ENCODE results near the gene SMS. TPM values are rescaled to one million over a fixed set of nuclear protein-coding genes. Genes with fewer than 3 reads are reported as not detected.

SMS gene
- total RNA-seq, 4 donors from 2014 or later, result 6.4 to 84.3 (median 37.8) TPM

- intact Hi-C loops (cut with DNase I; ENCODE audit: low total_unique reads), result no loop called here
- no peak overlapping the region for H3K27ac ChIP-seq
- no peaks in the 10 kb centered on the region for H3K9me3 ChIP-seq
- DNase-seq, result no peak
- H3K4me1 ChIP-seq, result no peaks in the 10 kb centered on the region
- TF ChIP-seq CTCF (IDR thresholded peaks at IDR 0.05), result no peak
- TF ChIP-seq POLR2A (IDR thresholded peaks at IDR 0.05), result no peak
- no peak overlapping the region for H3K4me3 ChIP-seq
- H3K27me3 ChIP-seq, result no peaks in the 10 kb centered on the region
- H3K36me3 ChIP-seq, result no peaks in the 10 kb centered on the region
Observed at GRCh38 chrX:22015139-22015750, 74.7 kb downstream of the SMS start.

- intact Hi-C loops (cut with DNase I; ENCODE audit: low total_unique reads), result no loop called here
- Histone ChIP-seq H3K36me3 (no peaks in the 10 kb centered on the region), H3K4me1 (no peaks in the 10 kb centered on the region), H3K4me3 (no peak overlapping the region), H3K9me3 (no peaks in the 10 kb centered on the region), H3K27ac (no peak overlapping the region), H3K27me3 (no peaks in the 10 kb centered on the region)
- DNase-seq, result no peak
- TF ChIP-seq CTCF (IDR thresholded peaks at IDR 0.05) (no peak), POLR2A (IDR thresholded peaks at IDR 0.05) (no peak)
Observed at GRCh38 chrX:22021751-22022324, 81.3 kb downstream of the SMS start.

- H3K4me3 ChIP-seq, result no peak overlapping the region
- no peaks in the 10 kb centered on the region for H3K27me3 ChIP-seq
- H3K4me1 ChIP-seq, result no peaks in the 10 kb centered on the region
- intact Hi-C loops (cut with DNase I; ENCODE audit: low total_unique reads), result no loop called here
- no peak for TF ChIP-seq CTCF (IDR thresholded peaks at IDR 0.05)
- no peak for TF ChIP-seq POLR2A (IDR thresholded peaks at IDR 0.05)
- H3K36me3 ChIP-seq, result no peaks in the 10 kb centered on the region
- no peaks in the 10 kb centered on the region for H3K9me3 ChIP-seq
- no peak for DNase-seq
- H3K27ac ChIP-seq, result no peak overlapping the region
Observed at GRCh38 chrX:22024577-22024976, 84.1 kb downstream of the SMS start.

- H3K9me3 ChIP-seq, result no peaks in the 10 kb centered on the region
- H3K4me1 ChIP-seq, result no peaks in the 10 kb centered on the region
- no peak for DNase-seq
- TF ChIP-seq POLR2A (IDR thresholded peaks at IDR 0.05), result no peak
- no peak for TF ChIP-seq CTCF (IDR thresholded peaks at IDR 0.05)
- H3K27me3 ChIP-seq, result no peaks in the 10 kb centered on the region
- no peaks in the 10 kb centered on the region for H3K36me3 ChIP-seq
- H3K27ac ChIP-seq, result no peak overlapping the region
- intact Hi-C loops (cut with DNase I; ENCODE audit: low total_unique reads), result no loop called here
- H3K4me3 ChIP-seq, result no peak overlapping the region
Observed at GRCh38 chrX:22025751-22026150, 85.2 kb downstream of the SMS start.

- no peaks in the 10 kb centered on the region for H3K36me3 ChIP-seq
- no peak for DNase-seq
- H3K4me3 ChIP-seq, result no peak overlapping the region
- no peak overlapping the region for H3K27ac ChIP-seq
- no peaks in the 10 kb centered on the region for H3K9me3 ChIP-seq
- intact Hi-C loops (cut with DNase I; ENCODE audit: low total_unique reads), result no loop called here
- H3K27me3 ChIP-seq, result no peaks in the 10 kb centered on the region
- TF ChIP-seq CTCF (IDR thresholded peaks at IDR 0.05) (no peak), POLR2A (IDR thresholded peaks at IDR 0.05) (no peak)
- no peaks in the 10 kb centered on the region for H3K4me1 ChIP-seq
Observed at GRCh38 chrX:22026731-22027130, 86.2 kb downstream of the SMS start.

All from uterus (tissue), 4 donors.